ENCODE data around the gene LHFPL3.

LHFPL3 gene

GRCh38 chr7:104327534-104327933 lies 869 bp upstream of the LHFPL3 start:
- Histone ChIP-seq H3K9me3 (ENCODE audit: control insufficient read depth, low read length) (peaks cover 5% of the 10 kb centered on the region), H3K9ac (ENCODE audit: low read length) (no peak overlapping the region), H3K4me3 (ENCODE audit: low read length) (no peak overlapping the region), H3K36me3 (ENCODE audit: control insufficient read depth, insufficient read depth, low read length, severe bottlenecking) (no peaks in the 10 kb centered on the region), H3K4me1 (ENCODE audit: control insufficient read depth, insufficient read depth, low read length) (no peaks in the 10 kb centered on the region), H3K27me3 (replicated peaks; ENCODE audit: control insufficient read depth, insufficient read depth, low read length) (peaks cover 44% of the 10 kb centered on the region)
- no peak for DNase-seq (ENCODE audit: low read depth)

GRCh38 chr7:104327938-104328295 lies 486 bp upstream of the LHFPL3 start:
- no peak overlapping the region for H3K4me3 ChIP-seq (ENCODE audit: low read length)
- peaks cover 5% of the 10 kb centered on the region for H3K9me3 ChIP-seq (ENCODE audit: control insufficient read depth, low read length)
- peaks cover 44% of the 10 kb centered on the region for H3K27me3 ChIP-seq (replicated peaks; ENCODE audit: control insufficient read depth, insufficient read depth, low read length)
- H3K9ac ChIP-seq (ENCODE audit: low read length): no peak overlapping the region
- no peaks in the 10 kb centered on the region for H3K4me1 ChIP-seq (ENCODE audit: control insufficient read depth, insufficient read depth, low read length)
- DNase-seq (ENCODE audit: low read depth): no peak
- no peaks in the 10 kb centered on the region for H3K36me3 ChIP-seq (ENCODE audit: control insufficient read depth, insufficient read depth, low read length, severe bottlenecking)

GRCh38 chr7:104328970-104329825 lies 795 bp downstream of the LHFPL3 start:
- no peak overlapping the region for H3K9ac ChIP-seq (ENCODE audit: low read length)
- peaks cover 5% of the 10 kb centered on the region for H3K9me3 ChIP-seq (ENCODE audit: control insufficient read depth, low read length)
- H3K4me1 ChIP-seq (ENCODE audit: control insufficient read depth, insufficient read depth, low read length): no peaks in the 10 kb centered on the region
- no peak for DNase-seq (ENCODE audit: low read depth)
- H3K36me3 ChIP-seq (ENCODE audit: control insufficient read depth, insufficient read depth, low read length, severe bottlenecking): no peaks in the 10 kb centered on the region
- no peak overlapping the region for H3K4me3 ChIP-seq (ENCODE audit: low read length)
- peaks cover 44% of the 10 kb centered on the region for H3K27me3 ChIP-seq (replicated peaks; ENCODE audit: control insufficient read depth, insufficient read depth, low read length)

DNA sequence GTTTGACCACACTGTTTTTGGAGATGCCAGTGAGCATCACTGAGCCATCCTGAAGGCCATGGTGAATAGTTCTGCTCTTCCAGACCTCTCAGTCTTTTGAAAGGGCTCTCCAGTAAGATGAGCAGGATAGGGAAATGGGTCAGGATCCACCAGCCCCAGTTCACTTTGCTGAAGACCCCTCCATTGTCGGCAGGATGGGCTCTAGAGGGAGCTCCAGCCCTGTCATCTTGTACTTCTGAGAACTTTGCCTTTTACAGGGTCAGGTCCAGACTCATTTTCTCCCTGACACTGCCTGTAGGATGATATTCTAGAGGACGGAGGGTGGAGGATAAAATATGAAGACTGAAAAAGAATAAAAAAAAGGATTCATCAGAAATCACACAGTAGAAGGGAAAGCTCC lies 13.1 kb downstream of the LHFPL3 start:
- Histone ChIP-seq H3K4me1 (ENCODE audit: control insufficient read depth, insufficient read depth, low read length) (no peaks in the 10 kb centered on the region), H3K9me3 (ENCODE audit: control insufficient read depth, low read length) (peaks cover 5% of the 10 kb centered on the region), H3K4me3 (ENCODE audit: low read length) (no peak overlapping the region), H3K27me3 (replicated peaks; ENCODE audit: control insufficient read depth, insufficient read depth, low read length) (no peaks in the 10 kb centered on the region), H3K36me3 (ENCODE audit: control insufficient read depth, insufficient read depth, low read length, severe bottlenecking) (no peaks in the 10 kb centered on the region), H3K9ac (ENCODE audit: low read length) (no peak overlapping the region)
- DNase-seq (ENCODE audit: low read depth): no peak

- no peaks in the 10 kb centered on the region for H3K36me3 ChIP-seq (ENCODE audit: control insufficient read depth, insufficient read depth, low read length, severe bottlenecking)
- no peak overlapping the region for H3K9ac ChIP-seq (ENCODE audit: low read length)
- peaks cover 8% of the 10 kb centered on the region for H3K27me3 ChIP-seq (replicated peaks; ENCODE audit: control insufficient read depth, insufficient read depth, low read length)
- DNase-seq (ENCODE audit: low read depth): no peak
- H3K4me1 ChIP-seq (ENCODE audit: control insufficient read depth, insufficient read depth, low read length): no peaks in the 10 kb centered on the region
- no peaks in the 10 kb centered on the region for H3K9me3 ChIP-seq (ENCODE audit: control insufficient read depth, low read length)
- no peak overlapping the region for H3K4me3 ChIP-seq (ENCODE audit: low read length)
These were observed 24.3 kb downstream of the LHFPL3 start for GRCh38 chr7:104352736-104353135.

GRCh38 chr7:104357166-104357565 lies 28.8 kb downstream of the LHFPL3 start:
- Histone ChIP-seq H3K9ac (ENCODE audit: low read length) (no peak overlapping the region), H3K27me3 (replicated peaks; ENCODE audit: control insufficient read depth, insufficient read depth, low read length) (peaks cover 8% of the 10 kb centered on the region), H3K4me3 (ENCODE audit: low read length) (no peak overlapping the region), H3K4me1 (ENCODE audit: control insufficient read depth, insufficient read depth, low read length) (no peaks in the 10 kb centered on the region), H3K36me3 (ENCODE audit: control insufficient read depth, insufficient read depth, low read length, severe bottlenecking) (no peaks in the 10 kb centered on the region), H3K9me3 (ENCODE audit: control insufficient read depth, low read length) (no peaks in the 10 kb centered on the region)
- DNase-seq (ENCODE audit: low read depth): no peak

DNA sequence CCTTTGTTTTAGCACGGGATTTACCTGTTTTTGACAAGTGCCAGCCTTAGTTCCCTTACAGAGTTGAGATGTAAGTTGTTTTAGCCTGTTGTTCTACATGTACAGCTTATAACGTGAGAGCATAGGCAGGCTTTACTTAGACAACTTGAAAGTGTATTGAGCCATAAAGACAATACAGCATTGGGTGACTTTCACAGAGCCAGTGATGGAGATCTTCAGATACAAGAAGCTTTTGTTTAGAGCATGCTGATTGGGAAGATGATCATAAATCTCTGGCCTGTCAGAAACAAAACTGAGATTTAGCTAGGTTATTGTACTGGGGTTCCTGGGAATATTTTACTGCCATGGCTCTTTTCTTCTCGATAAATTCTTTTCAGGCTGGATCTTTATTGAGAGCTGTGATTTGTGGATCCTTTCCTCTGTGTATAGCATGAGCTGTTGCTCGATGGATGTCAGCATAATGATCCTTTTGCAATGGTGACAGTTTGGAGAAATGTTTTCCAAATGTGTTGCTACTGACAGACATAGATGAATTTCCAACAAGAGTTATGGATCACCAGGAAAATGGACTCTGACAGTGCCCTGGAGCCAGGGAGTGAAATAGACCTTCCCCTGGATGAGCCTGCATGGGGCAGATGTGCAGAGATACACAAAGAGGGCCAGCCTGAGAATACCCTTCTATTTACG lies 30.2 kb downstream of the LHFPL3 start:
- no peak overlapping the region for H3K9ac ChIP-seq (ENCODE audit: low read length)

DNA sequence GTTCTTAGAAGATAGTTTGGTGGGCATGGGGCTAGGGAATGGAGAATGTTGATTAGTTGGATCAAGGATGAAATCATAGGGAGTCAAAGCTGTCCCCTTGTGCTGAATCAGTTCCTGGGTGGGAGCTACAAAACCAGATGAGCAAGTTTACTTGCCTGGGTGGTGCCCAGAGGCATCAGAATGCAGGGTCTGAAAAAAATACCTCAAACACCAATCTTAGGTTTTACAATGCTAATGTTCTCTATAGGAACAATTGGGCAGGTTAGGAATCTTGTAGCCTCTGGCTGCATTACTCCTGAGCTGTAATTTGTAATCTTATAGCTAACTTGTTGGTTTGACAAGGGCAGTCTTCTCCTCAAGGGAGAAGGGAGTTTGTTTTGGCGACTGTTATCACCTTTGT lies 34.4 kb downstream of the LHFPL3 start:
- Histone ChIP-seq H3K9ac (ENCODE audit: low read length) (no peak overlapping the region), H3K4me3 (ENCODE audit: low read length) (no peak overlapping the region), H3K27me3 (replicated peaks; ENCODE audit: control insufficient read depth, insufficient read depth, low read length) (peaks cover 9% of the 10 kb centered on the region), H3K9me3 (ENCODE audit: control insufficient read depth, low read length) (no peaks in the 10 kb centered on the region), H3K4me1 (ENCODE audit: control insufficient read depth, insufficient read depth, low read length) (no peaks in the 10 kb centered on the region), H3K36me3 (ENCODE audit: control insufficient read depth, insufficient read depth, low read length, severe bottlenecking) (no peaks in the 10 kb centered on the region)
- DNase-seq (ENCODE audit: low read depth): no peak

More for the DNA sequence above, 30.2 kb downstream of the LHFPL3 start:
- no peak overlapping the region for H3K4me3 ChIP-seq (ENCODE audit: low read length)
- no peak for DNase-seq (ENCODE audit: low read depth)
- H3K4me1 ChIP-seq (ENCODE audit: control insufficient read depth, insufficient read depth, low read length): no peaks in the 10 kb centered on the region
- H3K9me3 ChIP-seq (ENCODE audit: control insufficient read depth, low read length): no peaks in the 10 kb centered on the region
- no peaks in the 10 kb centered on the region for H3K36me3 ChIP-seq (ENCODE audit: control insufficient read depth, insufficient read depth, low read length, severe bottlenecking)
- H3K27me3 ChIP-seq (replicated peaks; ENCODE audit: control insufficient read depth, insufficient read depth, low read length): peaks cover 11% of the 10 kb centered on the region

- no peaks in the 10 kb centered on the region for H3K4me1 ChIP-seq (ENCODE audit: control insufficient read depth, insufficient read depth, low read length)
- no peaks in the 10 kb centered on the region for H3K9me3 ChIP-seq (ENCODE audit: control insufficient read depth, low read length)
- no peak for DNase-seq (ENCODE audit: low read depth)
- no peak overlapping the region for H3K4me3 ChIP-seq (ENCODE audit: low read length)
- H3K27me3 ChIP-seq (replicated peaks; ENCODE audit: control insufficient read depth, insufficient read depth, low read length): peaks cover 9% of the 10 kb centered on the region
- no peaks in the 10 kb centered on the region for H3K36me3 ChIP-seq (ENCODE audit: control insufficient read depth, insufficient read depth, low read length, severe bottlenecking)
- no peak overlapping the region for H3K9ac ChIP-seq (ENCODE audit: low read length)
These were observed 35.0 kb downstream of the LHFPL3 start for GRCh38 chr7:104363355-104363754.

DNA sequence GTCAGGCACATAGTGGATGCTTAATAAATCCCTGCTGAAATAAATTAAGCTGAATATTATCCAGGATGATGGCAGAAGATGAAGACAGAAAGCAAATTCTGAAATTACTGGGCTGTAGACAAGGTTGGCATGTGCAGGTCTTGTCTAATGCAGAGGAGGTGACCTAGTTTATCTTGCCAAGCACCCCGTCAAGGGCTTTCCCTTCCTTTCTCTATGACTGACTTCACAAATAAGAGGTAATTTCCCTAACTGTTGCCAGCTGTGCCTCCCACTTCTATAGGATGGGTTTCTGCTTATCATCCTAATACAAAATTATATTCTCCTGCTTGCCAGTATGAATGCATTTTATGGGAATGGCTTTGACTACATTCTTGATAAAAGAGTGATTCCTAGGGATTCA lies 38.0 kb downstream of the LHFPL3 start:
- Histone ChIP-seq H3K27me3 (replicated peaks; ENCODE audit: control insufficient read depth, insufficient read depth, low read length) (peaks cover 9% of the 10 kb centered on the region), H3K4me1 (ENCODE audit: control insufficient read depth, insufficient read depth, low read length) (no peaks in the 10 kb centered on the region), H3K4me3 (ENCODE audit: low read length) (no peak overlapping the region), H3K36me3 (ENCODE audit: control insufficient read depth, insufficient read depth, low read length, severe bottlenecking) (no peaks in the 10 kb centered on the region), H3K9me3 (ENCODE audit: control insufficient read depth, low read length) (no peaks in the 10 kb centered on the region), H3K9ac (ENCODE audit: low read length) (no peak overlapping the region)
- no peak for DNase-seq (ENCODE audit: low read depth)

GRCh38 chr7:104367926-104368325 lies 39.5 kb downstream of the LHFPL3 start:
- no peak for DNase-seq (ENCODE audit: low read depth)
- no peaks in the 10 kb centered on the region for H3K9me3 ChIP-seq (ENCODE audit: control insufficient read depth, low read length)
- H3K9ac ChIP-seq (ENCODE audit: low read length): no peak overlapping the region
- no peak overlapping the region for H3K4me3 ChIP-seq (ENCODE audit: low read length)
- H3K27me3 ChIP-seq (replicated peaks; ENCODE audit: control insufficient read depth, insufficient read depth, low read length): peaks cover 5% of the 10 kb centered on the region
- no peaks in the 10 kb centered on the region for H3K36me3 ChIP-seq (ENCODE audit: control insufficient read depth, insufficient read depth, low read length, severe bottlenecking)
- H3K4me1 ChIP-seq (ENCODE audit: control insufficient read depth, insufficient read depth, low read length): no peaks in the 10 kb centered on the region
